NK-92 (cell line): Measurements from ENCODE around the gene OLIG1.

ENCODE experiments used
- DNase-seq: peaks from one replicate; lab custom pipeline; 2025; ENCODE audit not compliant: unreplicated experiment; lab: John Stamatoyannopoulos, UW

Gene OLIG1, protein sequence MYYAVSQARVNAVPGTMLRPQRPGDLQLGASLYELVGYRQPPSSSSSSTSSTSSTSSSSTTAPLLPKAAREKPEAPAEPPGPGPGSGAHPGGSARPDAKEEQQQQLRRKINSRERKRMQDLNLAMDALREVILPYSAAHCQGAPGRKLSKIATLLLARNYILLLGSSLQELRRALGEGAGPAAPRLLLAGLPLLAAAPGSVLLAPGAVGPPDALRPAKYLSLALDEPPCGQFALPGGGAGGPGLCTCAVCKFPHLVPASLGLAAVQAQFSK

GRCh38 chr21:33069994-33070743 is at the start of gene OLIG1:
OLIG1 (plus strand) TSS chr21:33070141; CDS start chr21:33070247, 106 bp downstream.
- no peak for DNase-seq

DNA sequence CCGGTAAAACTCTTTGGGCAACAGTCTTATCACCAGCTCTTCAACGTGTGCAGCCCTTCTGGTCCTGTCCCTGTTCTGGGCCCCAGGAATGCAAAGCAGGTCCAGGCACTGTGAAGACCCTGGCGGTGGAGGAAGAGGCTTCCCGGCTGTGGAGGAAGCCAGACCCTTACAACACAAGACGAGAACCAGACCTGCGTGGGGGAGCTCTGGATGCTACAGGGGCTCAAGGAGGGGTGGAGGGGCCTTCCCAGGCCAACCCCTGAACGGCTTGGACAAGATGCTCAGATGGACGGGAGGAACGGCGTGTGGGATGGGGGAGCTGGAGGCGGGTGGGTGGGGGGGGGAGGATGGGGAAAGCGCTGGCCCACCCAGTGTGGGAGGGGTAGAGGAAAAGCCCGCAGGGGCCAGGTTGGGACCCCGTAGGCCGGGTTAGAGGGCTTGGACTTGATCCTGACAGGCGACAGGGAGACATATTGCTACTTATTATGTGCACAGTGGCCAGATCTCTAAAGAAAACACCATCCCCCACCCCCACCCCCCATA is 49.3 kb upstream of the OLIG1 start:
- DNase-seq: no peak

DNA sequence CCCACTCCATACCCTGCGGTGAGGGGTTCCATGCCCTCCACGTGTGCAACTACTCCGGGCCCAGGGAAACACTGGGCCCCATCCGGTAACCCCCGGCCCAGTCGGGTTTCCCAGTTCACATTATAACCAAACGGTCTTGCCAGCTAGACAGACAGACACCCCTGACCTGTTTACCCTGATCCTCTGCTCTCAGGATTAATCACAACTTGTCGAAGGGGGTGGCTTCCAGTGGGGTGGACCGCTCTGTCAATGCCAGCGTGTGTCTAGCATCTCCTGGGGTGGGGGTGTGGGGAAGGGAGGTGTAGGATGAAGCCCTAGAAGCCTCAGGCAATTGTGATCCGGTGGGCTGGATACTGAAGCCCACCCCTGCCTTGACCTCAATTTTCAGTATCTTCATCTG is 48.8 kb upstream of the OLIG1 start:
- DNase-seq: no peak

DNA sequence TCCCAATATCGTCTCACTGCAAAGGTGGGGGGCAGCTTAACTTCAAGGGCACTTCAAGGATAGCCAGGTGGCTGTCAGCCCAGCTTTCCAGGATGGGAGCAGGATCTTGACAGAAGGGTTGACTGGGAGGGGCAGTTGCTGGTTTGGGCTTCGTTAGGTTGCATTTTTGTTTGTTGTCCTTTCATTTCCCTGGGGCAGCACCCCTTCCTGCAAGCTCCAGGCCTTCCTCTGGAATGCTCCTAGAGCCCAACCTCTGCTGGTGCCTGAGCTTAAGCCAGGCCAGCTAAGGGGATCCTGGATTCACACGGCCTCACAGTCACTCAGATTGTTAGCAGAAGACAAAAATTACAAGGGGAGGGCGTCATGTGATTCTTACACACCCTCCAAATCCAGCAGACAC is 48.3 kb upstream of the OLIG1 start:
- DNase-seq: no peak

- no peak for DNase-seq
These were observed 47.5 kb upstream of the OLIG1 start for GRCh38 chr21:33022489-33022827.

GRCh38 chr21:33022828-33023573 is 46.9 kb upstream of the OLIG1 start:
- no peak for DNase-seq

- no peak for DNase-seq
These were observed 46.3 kb upstream of the OLIG1 start for GRCh38 chr21:33023574-33024200.

DNA sequence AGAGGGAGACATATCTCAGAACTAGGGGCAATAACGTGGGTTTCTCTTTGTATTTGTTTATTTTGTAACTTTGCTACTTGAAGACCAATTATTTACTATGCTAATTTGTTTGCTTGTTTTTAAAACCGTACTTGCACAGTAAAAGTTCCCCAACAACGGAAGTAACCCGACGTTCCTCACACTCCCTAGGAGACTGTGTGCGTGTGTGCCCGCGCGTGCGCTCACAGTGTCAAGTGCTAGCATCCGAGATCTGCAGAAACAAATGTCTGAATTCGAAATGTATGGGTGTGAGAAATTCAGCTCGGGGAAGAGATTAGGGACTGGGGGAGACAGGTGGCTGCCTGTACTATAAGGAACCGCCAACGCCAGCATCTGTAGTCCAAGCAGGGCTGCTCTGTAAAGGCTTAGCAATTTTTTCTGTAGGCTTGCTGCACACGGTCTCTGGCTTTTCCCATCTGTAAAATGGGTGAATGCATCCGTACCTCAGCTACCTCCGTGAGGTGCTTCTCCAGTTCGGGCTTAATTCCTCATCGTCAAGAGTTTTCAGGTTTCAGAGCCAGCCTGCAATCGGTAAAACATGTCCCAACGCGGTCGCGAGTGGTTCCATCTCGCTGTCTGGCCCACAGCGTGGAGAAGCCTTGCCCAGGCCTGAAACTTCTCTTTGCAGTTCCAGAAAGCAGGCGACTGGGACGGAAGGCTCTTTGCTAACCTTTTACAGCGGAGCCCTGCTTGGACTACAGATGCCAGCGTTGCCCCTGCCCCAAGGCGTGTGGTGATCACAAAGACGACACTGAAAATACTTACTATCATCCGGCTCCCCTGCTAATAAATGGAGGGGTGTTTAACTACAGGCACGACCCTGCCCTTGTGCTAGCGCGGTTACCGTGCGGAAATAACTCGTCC is 45.5 kb upstream of the OLIG1 start:
- DNase-seq: no peak

- DNase-seq: no peak
These were observed 44.8 kb upstream of the OLIG1 start for GRCh38 chr21:33025106-33025488.

DNA sequence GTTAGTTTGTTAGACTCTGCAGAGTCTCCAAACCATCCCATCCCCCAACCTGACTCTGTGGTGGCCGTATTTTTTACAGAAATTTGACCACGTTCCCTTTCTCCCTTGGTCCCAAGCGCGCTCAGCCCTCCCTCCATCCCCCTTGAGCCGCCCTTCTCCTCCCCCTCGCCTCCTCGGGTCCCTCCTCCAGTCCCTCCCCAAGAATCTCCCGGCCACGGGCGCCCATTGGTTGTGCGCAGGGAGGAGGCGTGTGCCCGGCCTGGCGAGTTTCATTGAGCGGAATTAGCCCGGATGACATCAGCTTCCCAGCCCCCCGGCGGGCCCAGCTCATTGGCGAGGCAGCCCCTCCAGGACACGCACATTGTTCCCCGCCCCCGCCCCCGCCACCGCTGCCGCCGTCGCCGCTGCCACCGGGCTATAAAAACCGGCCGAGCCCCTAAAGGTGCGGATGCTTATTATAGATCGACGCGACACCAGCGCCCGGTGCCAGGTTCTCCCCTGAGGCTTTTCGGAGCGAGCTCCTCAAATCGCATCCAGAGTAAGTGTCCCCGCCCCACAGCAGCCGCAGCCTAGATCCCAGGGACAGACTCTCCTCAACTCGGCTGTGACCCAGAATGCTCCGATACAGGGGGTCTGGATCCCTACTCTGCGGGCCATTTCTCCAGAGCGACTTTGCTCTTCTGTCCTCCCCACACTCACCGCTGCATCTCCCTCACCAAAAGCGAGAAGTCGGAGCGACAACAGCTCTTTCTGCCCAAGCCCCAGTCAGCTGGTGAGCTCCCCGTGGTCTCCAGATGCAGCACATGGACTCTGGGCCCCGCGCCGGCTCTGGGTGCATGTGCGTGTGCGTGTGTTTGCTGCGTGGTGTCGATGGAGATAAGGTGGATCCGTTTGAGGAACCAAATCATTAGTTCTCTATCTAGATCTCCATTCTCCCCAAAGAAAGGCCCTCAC is 44.2 kb upstream of the OLIG1 start, which contains the start of gene OLIG2:
TSS of gene OLIG2 (plus strand) at position 447 of the 954 bp plus-strand sequence. CDS start 928 bp downstream, outside the sequence.
- no peak for DNase-seq

- no peak for DNase-seq
These were observed 43.5 kb upstream of the OLIG1 start for GRCh38 chr21:33026443-33026858.

DNA sequence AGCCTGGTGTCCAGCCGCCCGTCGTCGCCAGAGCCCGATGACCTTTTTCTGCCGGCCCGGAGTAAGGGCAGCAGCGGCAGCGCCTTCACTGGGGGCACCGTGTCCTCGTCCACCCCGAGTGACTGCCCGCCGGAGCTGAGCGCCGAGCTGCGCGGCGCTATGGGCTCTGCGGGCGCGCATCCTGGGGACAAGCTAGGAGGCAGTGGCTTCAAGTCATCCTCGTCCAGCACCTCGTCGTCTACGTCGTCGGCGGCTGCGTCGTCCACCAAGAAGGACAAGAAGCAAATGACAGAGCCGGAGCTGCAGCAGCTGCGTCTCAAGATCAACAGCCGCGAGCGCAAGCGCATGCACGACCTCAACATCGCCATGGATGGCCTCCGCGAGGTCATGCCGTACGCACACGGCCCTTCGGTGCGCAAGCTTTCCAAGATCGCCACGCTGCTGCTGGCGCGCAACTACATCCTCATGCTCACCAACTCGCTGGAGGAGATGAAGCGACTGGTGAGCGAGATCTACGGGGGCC is 43.0 kb upstream of the OLIG1 start:
- DNase-seq: no peak

DNA sequence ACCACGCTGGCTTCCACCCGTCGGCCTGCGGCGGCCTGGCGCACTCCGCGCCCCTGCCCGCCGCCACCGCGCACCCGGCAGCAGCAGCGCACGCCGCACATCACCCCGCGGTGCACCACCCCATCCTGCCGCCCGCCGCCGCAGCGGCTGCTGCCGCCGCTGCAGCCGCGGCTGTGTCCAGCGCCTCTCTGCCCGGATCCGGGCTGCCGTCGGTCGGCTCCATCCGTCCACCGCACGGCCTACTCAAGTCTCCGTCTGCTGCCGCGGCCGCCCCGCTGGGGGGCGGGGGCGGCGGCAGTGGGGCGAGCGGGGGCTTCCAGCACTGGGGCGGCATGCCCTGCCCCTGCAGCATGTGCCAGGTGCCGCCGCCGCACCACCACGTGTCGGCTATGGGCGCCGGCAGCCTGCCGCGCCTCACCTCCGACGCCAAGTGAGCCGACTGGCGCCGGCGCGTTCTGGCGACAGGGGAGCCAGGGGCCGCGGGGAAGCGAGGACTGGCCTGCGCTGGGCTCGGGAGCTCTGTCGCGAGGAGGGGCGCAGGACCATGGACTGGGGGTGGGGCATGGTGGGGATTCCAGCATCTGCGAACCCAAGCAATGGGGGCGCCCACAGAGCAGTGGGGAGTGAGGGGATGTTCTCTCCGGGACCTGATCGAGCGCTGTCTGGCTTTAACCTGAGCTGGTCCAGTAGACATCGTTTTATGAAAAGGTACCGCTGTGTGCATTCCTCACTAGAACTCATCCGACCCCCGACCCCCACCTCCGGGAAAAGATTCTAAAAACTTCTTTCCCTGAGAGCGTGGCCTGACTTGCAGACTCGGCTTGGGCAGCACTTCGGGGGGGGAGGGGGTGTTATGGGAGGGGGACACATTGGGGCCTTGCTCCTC is 42.3 kb upstream of the OLIG1 start:
- DNase-seq: no peak

DNA sequence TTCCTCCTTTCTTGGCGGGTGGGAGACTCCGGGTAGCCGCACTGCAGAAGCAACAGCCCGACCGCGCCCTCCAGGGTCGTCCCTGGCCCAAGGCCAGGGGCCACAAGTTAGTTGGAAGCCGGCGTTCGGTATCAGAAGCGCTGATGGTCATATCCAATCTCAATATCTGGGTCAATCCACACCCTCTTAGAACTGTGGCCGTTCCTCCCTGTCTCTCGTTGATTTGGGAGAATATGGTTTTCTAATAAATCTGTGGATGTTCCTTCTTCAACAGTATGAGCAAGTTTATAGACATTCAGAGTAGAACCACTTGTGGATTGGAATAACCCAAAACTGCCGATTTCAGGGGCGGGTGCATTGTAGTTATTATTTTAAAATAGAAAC is 41.7 kb upstream of the OLIG1 start:
- no peak for DNase-seq

GRCh38 chr21:33028773-33029384 is 41.1 kb upstream of the OLIG1 start:
- no peak for DNase-seq

DNA sequence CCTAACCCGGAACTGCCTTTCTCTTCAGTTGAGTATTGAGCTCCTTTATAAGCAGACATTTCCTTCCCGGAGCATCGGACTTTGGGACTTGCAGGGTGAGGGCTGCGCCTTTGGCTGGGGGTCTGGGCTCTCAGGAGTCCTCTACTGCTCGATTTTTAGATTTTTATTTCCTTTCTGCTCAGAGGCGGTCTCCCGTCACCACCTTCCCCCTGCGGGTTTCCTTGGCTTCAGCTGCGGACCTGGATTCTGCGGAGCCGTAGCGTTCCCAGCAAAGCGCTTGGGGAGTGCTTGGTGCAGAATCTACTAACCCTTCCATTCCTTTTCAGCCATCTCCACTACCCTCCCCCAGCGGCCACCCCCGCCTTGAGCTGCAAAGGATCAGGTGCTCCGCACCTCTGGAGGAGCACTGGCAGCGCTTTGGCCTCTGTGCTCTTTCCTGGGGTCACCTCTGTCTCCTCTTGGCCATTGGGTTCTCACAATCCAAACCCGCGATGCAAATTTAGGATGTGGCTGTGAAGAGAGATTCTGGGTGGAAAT is 40.5 kb upstream of the OLIG1 start:
- DNase-seq: no peak

GRCh38 chr21:33029975-33030461 is 39.9 kb upstream of the OLIG1 start:
- DNase-seq: no peak
